ENCODE data around the gene DOK5. TPM values are rescaled to one million over a fixed set of nuclear protein-coding genes. Genes with fewer than 3 reads are reported as not detected.

DOK5 gene
- total RNA-seq, 2 experiments from 2014 or later, result not detected

DNA sequence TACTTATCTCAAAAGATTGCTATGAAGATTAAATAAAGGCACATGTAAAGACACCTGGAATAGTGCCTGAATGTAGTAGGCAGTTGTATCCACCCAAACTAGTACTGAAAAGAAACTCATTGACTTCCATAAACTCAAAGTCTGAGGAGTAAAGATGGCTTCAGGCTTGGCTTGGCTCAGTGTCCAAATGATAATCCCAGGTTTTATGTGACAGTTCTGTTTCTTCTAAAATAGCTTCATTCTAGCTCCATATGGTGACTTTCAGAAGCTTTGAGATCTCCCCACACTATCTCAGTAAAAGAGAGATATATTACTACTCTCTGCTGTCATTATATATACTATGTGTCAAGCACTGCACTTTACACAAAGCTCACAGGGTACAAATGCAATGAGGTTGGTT lies 121.3 kb downstream of the DOK5 start:
- no peak overlapping the region for H3K27ac ChIP-seq (ENCODE audit: low read depth, low read length, poor library complexity, severe bottlenecking)
- no peak overlapping the region for H3K4me2 ChIP-seq (ENCODE audit: low read length)
- H3K79me2 ChIP-seq (ENCODE audit: insufficient read depth, low read depth, low read length), result no peaks in the 10 kb centered on the region
- H3K4me1 ChIP-seq (ENCODE audit: insufficient read depth, low read length, poor library complexity, severe bottlenecking), result no peaks in the 10 kb centered on the region
- intact Hi-C loops (cut with micrococcal nuclease; ENCODE audit: unreplicated experiment), result no loop called here
- no peak for TF ChIP-seq EZH2phosphoT487 (IDR thresholded peaks at IDR 0.05; ENCODE audit: borderline replicate concordance, low read depth, low read length)
- TF ChIP-seq, protein P1, sequence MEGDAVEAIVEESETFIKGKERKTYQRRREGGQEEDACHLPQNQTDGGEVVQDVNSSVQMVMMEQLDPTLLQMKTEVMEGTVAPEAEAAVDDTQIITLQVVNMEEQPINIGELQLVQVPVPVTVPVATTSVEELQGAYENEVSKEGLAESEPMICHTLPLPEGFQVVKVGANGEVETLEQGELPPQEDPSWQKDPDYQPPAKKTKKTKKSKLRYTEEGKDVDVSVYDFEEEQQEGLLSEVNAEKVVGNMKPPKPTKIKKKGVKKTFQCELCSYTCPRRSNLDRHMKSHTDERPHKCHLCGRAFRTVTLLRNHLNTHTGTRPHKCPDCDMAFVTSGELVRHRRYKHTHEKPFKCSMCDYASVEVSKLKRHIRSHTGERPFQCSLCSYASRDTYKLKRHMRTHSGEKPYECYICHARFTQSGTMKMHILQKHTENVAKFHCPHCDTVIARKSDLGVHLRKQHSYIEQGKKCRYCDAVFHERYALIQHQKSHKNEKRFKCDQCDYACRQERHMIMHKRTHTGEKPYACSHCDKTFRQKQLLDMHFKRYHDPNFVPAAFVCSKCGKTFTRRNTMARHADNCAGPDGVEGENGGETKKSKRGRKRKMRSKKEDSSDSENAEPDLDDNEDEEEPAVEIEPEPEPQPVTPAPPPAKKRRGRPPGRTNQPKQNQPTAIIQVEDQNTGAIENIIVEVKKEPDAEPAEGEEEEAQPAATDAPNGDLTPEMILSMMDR (conservative IDR thresholded peaks at IDR 0.05; ENCODE audit: low read length), result no peak
- H4K20me1 ChIP-seq (ENCODE audit: insufficient read depth, low read length), result no peaks in the 10 kb centered on the region
- no peaks in the 10 kb centered on the region for H3K9me2 ChIP-seq (ENCODE audit: insufficient read depth, low read length)
- no peak overlapping the region for H3K4me3 ChIP-seq (ENCODE audit: low read depth, low read length, poor library complexity, severe bottlenecking)
- POLR2A ChIA-PET, result interaction anchor here (0.6 kb wide), 1 partner anchor 49 kb away, joined by 5 read pairs; no protein-coding TSS in a partner anchor
- H3K36me3 ChIP-seq (ENCODE audit: insufficient read depth, low read length), result no peaks in the 10 kb centered on the region
- H3K9me3 ChIP-seq (ENCODE audit: low read length), result no peaks in the 10 kb centered on the region
- H2AFZ ChIP-seq (ENCODE audit: low read length), result no peak overlapping the region
- CTCF ChIA-PET (ENCODE audit: unreplicated experiment), result no interaction called here
- no TSS peak for BruUV-seq (replicated peaks)
- DNase-seq (ENCODE audit: low spot score), result no peak

DNA sequence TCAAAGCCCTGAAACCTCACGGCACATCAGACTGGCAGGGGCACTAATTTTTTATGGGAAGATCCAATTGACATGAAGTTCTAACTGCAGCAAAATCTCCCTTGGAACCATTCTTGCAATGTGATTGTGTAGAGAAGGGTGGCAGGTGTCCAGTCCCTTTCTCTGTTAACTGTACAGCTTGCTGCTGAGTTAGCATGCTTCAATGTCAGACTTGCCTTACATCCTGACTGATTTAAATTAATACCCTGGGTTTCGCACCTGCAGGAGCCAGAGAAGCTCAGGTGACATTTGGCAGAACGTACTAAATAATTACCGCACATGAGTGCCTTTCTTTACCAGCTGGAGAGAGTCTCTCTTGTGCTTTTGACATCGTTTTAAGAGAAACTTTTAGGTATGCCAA lies 123.0 kb downstream of the DOK5 start:
- no peak overlapping the region for H3K4me2 ChIP-seq (ENCODE audit: low read length)
- H4K20me1 ChIP-seq (ENCODE audit: insufficient read depth, low read length), result no peaks in the 10 kb centered on the region
- no peak for TF ChIP-seq EZH2phosphoT487 (IDR thresholded peaks at IDR 0.05; ENCODE audit: borderline replicate concordance, low read depth, low read length)
- TF ChIP-seq, protein P1 (conservative IDR thresholded peaks at IDR 0.05; ENCODE audit: low read length), result no peak
- H2AFZ ChIP-seq (ENCODE audit: low read length), result no peak overlapping the region
- H3K79me2 ChIP-seq (ENCODE audit: insufficient read depth, low read depth, low read length), result no peaks in the 10 kb centered on the region
- no peak for DNase-seq (ENCODE audit: low spot score)
- no peaks in the 10 kb centered on the region for H3K9me3 ChIP-seq (ENCODE audit: low read length)
- no peaks in the 10 kb centered on the region for H3K4me1 ChIP-seq (ENCODE audit: insufficient read depth, low read length, poor library complexity, severe bottlenecking)
- H3K4me3 ChIP-seq (ENCODE audit: low read depth, low read length, poor library complexity, severe bottlenecking), result no peak overlapping the region
- intact Hi-C loops (cut with micrococcal nuclease; ENCODE audit: unreplicated experiment), result no loop called here
- no TSS peak for BruUV-seq (replicated peaks)
- H3K36me3 ChIP-seq (ENCODE audit: insufficient read depth, low read length), result no peaks in the 10 kb centered on the region
- POLR2A ChIA-PET, result interaction anchor here (0.7 kb wide), 2 partner anchors 101 to 1279 kb away, joined by 3 read pairs; no protein-coding TSS in a partner anchor
- no peak overlapping the region for H3K27ac ChIP-seq (ENCODE audit: low read depth, low read length, poor library complexity, severe bottlenecking)
- H3K9me2 ChIP-seq (ENCODE audit: insufficient read depth, low read length), result no peaks in the 10 kb centered on the region
- CTCF ChIA-PET (ENCODE audit: unreplicated experiment), result no interaction called here

DNA sequence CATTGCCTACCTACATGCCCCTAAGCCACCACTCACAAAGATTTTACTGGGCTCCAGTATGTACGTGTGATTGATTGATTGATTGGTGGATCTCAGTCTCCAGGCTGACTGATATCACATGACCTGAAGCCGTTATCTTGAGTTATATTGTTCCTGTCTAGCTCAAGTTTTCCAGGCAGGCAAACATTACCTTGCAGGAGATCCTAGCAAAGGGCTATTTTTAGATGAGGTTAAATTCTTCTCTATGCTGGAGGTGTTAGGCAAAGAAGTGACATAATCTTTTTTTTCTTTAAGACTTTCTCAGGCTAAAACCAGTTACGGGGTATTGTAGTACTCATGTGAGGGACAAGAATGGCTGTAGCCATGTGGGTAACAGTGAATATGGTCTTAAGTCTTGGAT lies 125.2 kb downstream of the DOK5 start:
- ChIA-PET POLR2A (interaction anchor here (0.6 to 0.8 kb wide), 2 partner anchors 12 to 107 kb away, joined by 3 read pairs; no protein-coding TSS in a partner anchor), CTCF (ENCODE audit: unreplicated experiment) (no interaction called here)
- Histone ChIP-seq H3K36me3 (ENCODE audit: insufficient read depth, low read length) (no peaks in the 10 kb centered on the region), H3K4me3 (ENCODE audit: low read depth, low read length, poor library complexity, severe bottlenecking) (no peak overlapping the region), H2AFZ (ENCODE audit: low read length) (no peak overlapping the region), H3K9me3 (ENCODE audit: low read length) (no peaks in the 10 kb centered on the region), H3K79me2 (ENCODE audit: insufficient read depth, low read depth, low read length) (no peaks in the 10 kb centered on the region), H3K9me2 (ENCODE audit: insufficient read depth, low read length) (no peaks in the 10 kb centered on the region), H3K4me1 (ENCODE audit: insufficient read depth, low read length, poor library complexity, severe bottlenecking) (no peaks in the 10 kb centered on the region), H4K20me1 (ENCODE audit: insufficient read depth, low read length) (no peaks in the 10 kb centered on the region), H3K4me2 (ENCODE audit: low read length) (no peak overlapping the region), H3K27ac (ENCODE audit: low read depth, low read length, poor library complexity, severe bottlenecking) (no peak overlapping the region)
- no peak for TF ChIP-seq EZH2phosphoT487 (IDR thresholded peaks at IDR 0.05; ENCODE audit: borderline replicate concordance, low read depth, low read length)
- TF ChIP-seq, protein P1 (conservative IDR thresholded peaks at IDR 0.05; ENCODE audit: low read length), result no peak
- BruUV-seq (replicated peaks), result no TSS peak
- intact Hi-C loops (cut with micrococcal nuclease; ENCODE audit: unreplicated experiment), result no loop called here
- DNase-seq (ENCODE audit: low spot score), result no peak

Measured in OCI-LY7 (cell line).